HEK293T (cell line): ENCODE measurements around the gene COL1A1.
A peak's percentile ranks its signal among the peaks of the same experiment; 100 is the strongest.

ENCODE experiments used
- CTCF ChIA-PET: fragments of 350-600 bp; formaldehyde crosslinking; extraction: SDS; loops from one replicate; lab custom pipeline; 2021; ENCODE audit warnings: antibody characterized with exemption, inconsistent platforms; lab: Yijun Ruan, JAX
- POLR2A ChIA-PET: fragments of 350-600 bp; formaldehyde crosslinking; extraction: SDS; loops from one replicate; lab custom pipeline; 2020; ENCODE audit warnings: antibody characterized with exemption, inconsistent platforms; lab: Yijun Ruan, JAX
- DNase-seq: peaks from one replicate; pipeline ENCODE4 v3.0.0; 2012; ENCODE audit warnings: mixed read lengths; ENCODE audit errors: extremely low spot score
- ARNT ChIP-seq: fragments of 450-650 bp; IDR thresholded peaks from 2 replicates; pipeline ENCODE4 v1.6.1; 2017; ENCODE audit warnings: mild to moderate bottlenecking
- BHLHE40 ChIP-seq: fragments of 450-650 bp; IDR thresholded peaks from 2 replicates; pipeline ENCODE4 v1.6.1; 2016; ENCODE audit warnings: mild to moderate bottlenecking, moderate library complexity, borderline replicate concordance
- CTBP1 ChIP-seq: fragments of 450-650 bp; IDR thresholded peaks from 2 replicates; pipeline ENCODE4 v1.6.1; 2016; ENCODE audit warnings: borderline replicate concordance
- ELF4 ChIP-seq: fragments of 450-650 bp; IDR thresholded peaks from 2 replicates; pipeline ENCODE4 v1.6.1; 2017; ENCODE audit warnings: antibody characterized with exemption
- FOXA1 ChIP-seq: fragments of 450-650 bp; IDR thresholded peaks from 2 replicates; pipeline ENCODE4 v1.6.1; 2016; ENCODE audit warnings: mild to moderate bottlenecking
- FOXK2 ChIP-seq: fragments of 450-650 bp; IDR thresholded peaks from 2 replicates; pipeline ENCODE4 v1.6.1; 2016; ENCODE audit warnings: mild to moderate bottlenecking
- FOXM1 ChIP-seq: fragments of 450-650 bp; IDR thresholded peaks from 2 replicates; pipeline ENCODE4 v1.6.1; 2017; ENCODE audit warnings: mild to moderate bottlenecking, borderline replicate concordance
- HDGF ChIP-seq: fragments of 450-650 bp; IDR thresholded peaks from 2 replicates; pipeline ENCODE4 v1.6.1; 2017; ENCODE audit warnings: antibody characterized with exemption, borderline replicate concordance
- L3MBTL2 ChIP-seq: fragments of 450-650 bp; conservative IDR thresholded peaks from 2 replicates; pipeline ENCODE4 v1.6.1; 2016; ENCODE audit warnings: mild to moderate bottlenecking
- LEF1 ChIP-seq: fragments of 450-650 bp; IDR thresholded peaks from 2 replicates; pipeline ENCODE4 v1.6.1; 2017; ENCODE audit warnings: mild to moderate bottlenecking, borderline replicate concordance
- NFRKB ChIP-seq: fragments of 450-650 bp; IDR thresholded peaks from 2 replicates; pipeline ENCODE4 v1.6.1; 2016; ENCODE audit warnings: mild to moderate bottlenecking, moderate library complexity
- SP1 ChIP-seq: fragments of 450-650 bp; IDR thresholded peaks from 2 replicates; pipeline ENCODE4 v1.6.1; 2017
- SUZ12 ChIP-seq: fragments of 450-650 bp; IDR thresholded peaks from 2 replicates; pipeline ENCODE4 v1.6.1; 2016; ENCODE audit warnings: mild to moderate bottlenecking
- TARDBP ChIP-seq: fragments of 450-650 bp; IDR thresholded peaks from 2 replicates; pipeline ENCODE4 v1.6.1; 2016
- ZNF384 ChIP-seq: fragments of 450-650 bp; IDR thresholded peaks from 2 replicates; pipeline ENCODE4 v1.6.1; 2016
- TF ChIP-seq, protein P1 (sequence below): fragments of 450-650 bp; IDR thresholded peaks from 2 replicates; pipeline ENCODE4 v1.6.1; 2016

The COL1A1 gene

GRCh38 chr17:50161023-50161910, 40.2 kb downstream of the COL1A1 start:
- DNase-seq = peak; percentile 99
- POLR2A ChIA-PET = interaction anchor here (0.5 to 2.8 kb wide), 26 partner anchors 9 to 130 kb away, joined by 3 to 98 read pairs (median 7); partner anchors contain the start of genes PDK2, PPP1R9B and SAMD14
- CTCF ChIA-PET = interaction anchor here (0.5 to 2.8 kb wide), 24 partner anchors 8 to 847 kb away, joined by 3 to 34 read pairs (median 4); no protein-coding TSS in a partner anchor
- TF ChIP-seq ZNF384 = no peak
- TF ChIP-seq LEF1 = no peak
- TF ChIP-seq BHLHE40 = no peak
- no peak for TF ChIP-seq ARNT
- TF ChIP-seq, protein P1, sequence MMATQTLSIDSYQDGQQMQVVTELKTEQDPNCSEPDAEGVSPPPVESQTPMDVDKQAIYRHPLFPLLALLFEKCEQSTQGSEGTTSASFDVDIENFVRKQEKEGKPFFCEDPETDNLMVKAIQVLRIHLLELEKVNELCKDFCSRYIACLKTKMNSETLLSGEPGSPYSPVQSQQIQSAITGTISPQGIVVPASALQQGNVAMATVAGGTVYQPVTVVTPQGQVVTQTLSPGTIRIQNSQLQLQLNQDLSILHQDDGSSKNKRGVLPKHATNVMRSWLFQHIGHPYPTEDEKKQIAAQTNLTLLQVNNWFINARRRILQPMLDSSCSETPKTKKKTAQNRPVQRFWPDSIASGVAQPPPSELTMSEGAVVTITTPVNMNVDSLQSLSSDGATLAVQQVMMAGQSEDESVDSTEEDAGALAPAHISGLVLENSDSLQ = no peak
- TF ChIP-seq CTBP1 = no peak
- TF ChIP-seq SP1 = no peak
- TF ChIP-seq FOXA1 = no peak
- no peak for TF ChIP-seq ELF4

- no peak for DNase-seq
- CTCF ChIA-PET = interaction anchor here (0.6 to 1.2 kb wide), 4 partner anchors 11 to 139 kb away, joined by 3 to 4 read pairs (median 4); no protein-coding TSS in a partner anchor
- no peak for TF ChIP-seq FOXM1
- no peak for TF ChIP-seq ELF4
- TF ChIP-seq BHLHE40 = no peak
- TF ChIP-seq LEF1 = no peak
- no peak for TF ChIP-seq NFRKB
- no peak for TF ChIP-seq CTBP1
- TF ChIP-seq HDGF = no peak
- no peak for TF ChIP-seq TARDBP
- POLR2A ChIA-PET = interaction anchor here (1.1 to 1.6 kb wide), 2 partner anchors 10 to 34 kb away, joined by 3 read pairs; no protein-coding TSS in a partner anchor
Measured at GRCh38 chr17:50157891-50158290, 43.5 kb downstream of the COL1A1 start.

DNA sequence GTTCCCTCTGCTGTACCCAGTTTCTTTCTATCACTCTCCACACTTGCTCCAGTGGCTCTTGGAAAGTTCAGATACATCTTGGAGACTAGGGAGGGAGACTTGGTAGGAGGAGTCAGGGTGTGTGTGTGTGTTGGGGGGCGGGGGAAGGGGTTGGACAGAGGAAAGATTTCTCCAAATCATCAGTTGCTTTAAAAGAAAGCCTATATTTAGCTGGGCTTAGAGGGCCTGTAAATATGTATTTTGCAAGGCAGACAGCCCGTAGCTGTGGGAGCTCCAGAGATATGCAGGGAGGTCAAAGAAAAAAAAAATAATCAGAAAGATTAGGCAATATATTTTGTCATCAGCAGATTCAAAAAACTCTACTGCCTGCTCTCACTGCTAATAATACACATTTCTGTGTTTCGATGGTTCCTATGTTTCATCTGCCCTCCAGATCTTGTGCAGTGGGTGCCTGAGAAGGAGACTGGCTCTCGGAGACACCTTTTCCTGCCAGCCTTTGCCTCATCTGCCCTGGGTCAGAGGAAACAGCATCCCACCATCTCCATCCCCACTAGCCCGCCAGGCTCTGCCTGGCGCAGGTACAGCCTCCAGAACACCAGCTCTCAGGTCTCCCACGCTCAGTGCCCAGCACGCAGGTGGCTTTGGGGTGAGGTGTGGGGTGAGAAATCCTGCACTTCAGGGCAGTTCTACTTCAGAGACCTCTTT, 46.2 kb downstream of the COL1A1 start:
- ChIA-PET CTCF (no interaction called here), POLR2A (no interaction called here)
- TF ChIP-seq ELF4 (no peak), SUZ12 (no peak), FOXA1 (no peak), ARNT (no peak), L3MBTL2 (no peak), FOXK2 (no peak), HDGF (no peak), CTBP1 (no peak), TARDBP (no peak), SP1 (no peak)
- DNase-seq = no peak

- no peak for TF ChIP-seq SUZ12
- TF ChIP-seq, protein P1 = no peak
- no peak for TF ChIP-seq TARDBP
- TF ChIP-seq LEF1 = no peak
- no peak for TF ChIP-seq NFRKB
- TF ChIP-seq BHLHE40 = no peak
- no peak for TF ChIP-seq SP1
- no peak for TF ChIP-seq CTBP1
- no peak for TF ChIP-seq ELF4
- TF ChIP-seq HDGF = no peak
- TF ChIP-seq L3MBTL2 = no peak
- TF ChIP-seq FOXA1 = no peak
- ChIA-PET POLR2A (no interaction called here), CTCF (no interaction called here)
- DNase-seq = no peak
Measured at GRCh38 chr17:50154604-50155003, 46.8 kb downstream of the COL1A1 start.

DNA sequence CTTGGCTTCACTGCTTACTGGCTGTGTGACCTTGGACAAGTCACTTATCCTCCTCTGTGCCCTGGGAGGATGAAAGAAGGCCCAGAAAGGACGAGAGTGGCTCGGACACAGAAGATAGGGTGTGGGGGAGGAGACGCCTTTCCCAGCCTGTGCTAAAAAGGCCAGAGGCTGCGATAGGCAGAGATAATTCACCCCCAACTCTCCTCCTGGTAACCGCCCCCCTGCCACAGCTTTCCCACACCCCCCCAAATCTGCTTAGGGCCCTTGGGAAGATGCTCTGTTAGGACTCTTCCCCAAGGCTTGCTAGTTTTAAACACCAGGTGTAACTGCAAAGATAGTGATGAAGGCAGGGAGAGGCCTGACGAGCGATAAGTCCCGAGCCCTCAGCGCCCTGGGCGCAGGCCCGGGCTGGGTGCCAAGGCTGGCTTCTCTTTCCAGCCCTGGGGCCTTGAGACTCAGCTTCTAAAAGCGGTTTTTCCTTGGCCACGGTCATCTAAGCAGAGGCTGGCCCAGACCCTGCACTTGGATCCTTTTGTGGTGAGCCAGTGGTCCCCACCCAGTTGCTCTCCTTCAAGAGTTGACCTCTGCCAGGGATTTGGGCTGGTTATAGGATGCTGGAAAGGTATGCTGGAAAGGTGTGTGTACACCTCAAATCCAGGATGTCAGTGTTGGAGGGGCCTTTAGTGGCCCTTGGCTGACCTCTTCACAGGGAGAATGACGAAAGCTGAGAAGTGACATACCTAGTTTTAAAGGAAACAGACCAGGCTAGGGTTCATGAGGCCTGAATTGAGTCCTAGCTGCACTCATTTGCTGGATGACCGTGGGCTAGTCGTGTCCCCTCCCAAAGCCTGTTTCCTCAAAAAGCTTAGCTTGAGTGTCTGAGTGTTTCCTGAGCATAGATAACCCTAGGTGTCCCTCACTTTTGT, 47.5 kb downstream of the COL1A1 start:
- POLR2A ChIA-PET = no interaction called here

GRCh38 chr17:50152736-50153135, 48.7 kb downstream of the COL1A1 start:
- TF ChIP-seq LEF1 = no peak
- TF ChIP-seq TARDBP = no peak
- TF ChIP-seq BHLHE40 = no peak
- TF ChIP-seq NFRKB = no peak
- TF ChIP-seq FOXM1 = no peak
- no peak for TF ChIP-seq ELF4
- TF ChIP-seq FOXK2 = no peak
- no peak for TF ChIP-seq ARNT
- TF ChIP-seq ZNF384 = no peak
- TF ChIP-seq HDGF = no peak
- no peak for TF ChIP-seq FOXA1
- no peak for TF ChIP-seq CTBP1
- no peak for TF ChIP-seq L3MBTL2
- TF ChIP-seq, protein P1 = no peak
- TF ChIP-seq SP1 = no peak
- TF ChIP-seq SUZ12 = no peak
- POLR2A ChIA-PET = interaction anchor here (0.7 to 2.5 kb wide), 16 partner anchors 9 to 172 kb away, joined by 3 to 98 read pairs (median 6); partner anchors contain the start of genes PDK2 and SGCA

More for the DNA sequence above, 47.5 kb downstream of the COL1A1 start:
- DNase-seq = no peak
- CTCF ChIA-PET = no interaction called here
- TF ChIP-seq CTBP1 = no peak
- no peak for TF ChIP-seq ELF4

More at GRCh38 chr17:50152736-50153135, 48.7 kb downstream of the COL1A1 start:
- CTCF ChIA-PET = interaction anchor here (1.0 to 2.8 kb wide), 6 partner anchors 9 to 38 kb away, joined by 3 to 34 read pairs (median 8); no protein-coding TSS in a partner anchor
- DNase-seq = no peak
